ENCODE measurements around the gene EFR3B. TPM values are rescaled to one million over a fixed set of nuclear protein-coding genes. Genes with fewer than 3 reads are reported as not detected.
"Not testable (repeated sequence)": the region's sequence is repeated elsewhere in the genome, so short reads cannot be mapped to it uniquely, and the experiment has no call there.

EFR3B gene
- total and polyA plus RNA-seq, 2 of the 4 experiments (the other 2 are of a cell fraction) = 0.38 to 0.90 TPM

DNA sequence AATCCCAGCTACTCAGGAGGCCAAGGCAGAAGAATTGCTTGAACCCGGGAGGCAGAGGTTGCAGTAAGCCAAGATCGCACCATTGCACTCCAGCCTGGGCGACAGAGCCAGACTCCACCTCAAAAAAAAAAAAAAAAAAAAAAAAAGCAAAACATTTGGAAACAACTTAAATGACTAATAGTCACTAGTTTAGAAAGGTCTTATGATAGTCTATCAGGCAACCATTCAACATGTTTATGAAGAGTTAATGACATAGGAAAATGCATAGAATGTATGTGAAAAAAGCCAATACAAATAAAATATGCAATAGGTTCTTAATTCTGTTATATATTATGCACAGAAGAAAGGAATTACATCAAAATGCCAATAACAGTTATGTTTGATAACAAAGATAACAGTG is 85.2 kb downstream of the EFR3B start:
- BruUV-seq (replicated peaks) = not testable (repeated sequence)

More for the DNA sequence above, 85.2 kb downstream of the EFR3B start:
- in situ Hi-C loops (cut with MboI; ENCODE audit: low sequenced_read_pairs) (loop anchor here (25.0 kb wide), 1 partner anchor 715 kb away; no protein-coding TSS in a partner anchor), intact Hi-C loops (cut with micrococcal nuclease) (loop anchor here (5.0 to 10.0 kb wide), 2 partner anchors 85 to 292 kb away; partner anchors contain the start of gene EFR3B)
- H2BK15ac ChIP-seq (ENCODE audit: low read depth, low read length); H4K5ac ChIP-seq (ENCODE audit: low read depth, low read length); H3K79me1 ChIP-seq (ENCODE audit: low read depth in 1 of 2, low read length in 2 of 2); POLR2A ChIA-PET (ENCODE audit: unreplicated experiment); H3K23ac ChIP-seq (ENCODE audit: low read depth, low read length); H4K8ac ChIP-seq (ENCODE audit: low read depth in 2 of 2, low read length in 2 of 2); H2BK120ac ChIP-seq (ENCODE audit: low read depth, low read length); H3K36me3 ChIP-seq (ENCODE audit: control insufficient read depth, insufficient read depth, low read length); H2BK20ac ChIP-seq (ENCODE audit: low read depth, low read length); H3K4me1 ChIP-seq (ENCODE audit: control insufficient read depth, insufficient read depth, low read length); DNase-seq; H2AK5ac ChIP-seq (ENCODE audit: low read depth, low read length); H4K20me1 ChIP-seq (ENCODE audit: insufficient read depth, low read length); H3K27ac ChIP-seq (ENCODE audit: insufficient read depth, low read length); H3K4me2 ChIP-seq (ENCODE audit: low read depth, low read length); H4K91ac ChIP-seq (ENCODE audit: insufficient read depth, low read depth, low read length); H3K4ac ChIP-seq (ENCODE audit: low read depth, low read length); H3K27me3 ChIP-seq (ENCODE audit: control insufficient read depth, insufficient read depth, low read length); H3K9me1 ChIP-seq (ENCODE audit: insufficient read depth, low read length); H3K56ac ChIP-seq (ENCODE audit: extremely low read depth, insufficient read depth, low read length); ATAC-seq (ENCODE audit: low read depth); dilution Hi-C loops (cut with HindIII; ENCODE audit: low sequenced_read_pairs, unreplicated experiment); H3K14ac ChIP-seq (replicated peaks; ENCODE audit: low read depth, low read length); H2AFZ ChIP-seq (replicated peaks; ENCODE audit: low read length, poor library complexity); H3K9ac ChIP-seq (ENCODE audit: low read depth, low read length); H2BK5ac ChIP-seq (ENCODE audit: low read depth, low read length, poor library complexity, severe bottlenecking); H2AK9ac ChIP-seq (replicated peaks; ENCODE audit: low read depth, low read length, poor library complexity); H3K18ac ChIP-seq (ENCODE audit: low read depth, low read length); H3K4me3 ChIP-seq (ENCODE audit: insufficient read depth, low read depth, low read length); H3K9me3 ChIP-seq (ENCODE audit: control insufficient read depth, insufficient read depth, low read length): not testable (repeated sequence)
- WGBS, 2 experiments (ENCODE audit: extremely low coverage in 2 of 2, insufficient read length in 1 of 2) = no CpG with 5 or more reads among the region's 3 CpGs
- CTCF ChIA-PET = interaction anchor here (1.1 to 3.9 kb wide), 2 partner anchors 101 to 151 kb away, joined by 3 to 22 read pairs; no protein-coding TSS in a partner anchor

All from IMR-90 (cell line).